NCI-H345 (cell line): Measurements from ENCODE around the gene WFDC1.
"Not testable (repeated sequence)": the region's sequence is repeated elsewhere in the genome, so short reads cannot be mapped to it uniquely, and the experiment has no call there.

Experiments
- DNase-seq: peaks from one replicate; lab custom pipeline; 2025; lab: John Stamatoyannopoulos, UW

The WFDC1 gene

GRCh38 chr16:84327926-84328505 is 33.3 kb downstream of the WFDC1 start:
- DNase-seq, result no peak

- no peak for DNase-seq
These were observed 34.3 kb downstream of the WFDC1 start for GRCh38 chr16:84329016-84329415.

- no peak for DNase-seq
These were observed 35.4 kb downstream of the WFDC1 start for GRCh38 chr16:84329843-84330684.

GRCh38 chr16:84330685-84331050 is 36.0 kb downstream of the WFDC1 start:
- DNase-seq, result no peak

GRCh38 chr16:84331998-84332780 is 37.5 kb downstream of the WFDC1 start:
- DNase-seq, result no peak

GRCh38 chr16:84332975-84333684 is 38.5 kb downstream of the WFDC1 start:
- no peak for DNase-seq

GRCh38 chr16:84334058-84334457 is 39.4 kb downstream of the WFDC1 start:
- no peak for DNase-seq

GRCh38 chr16:84334482-84334881 is 39.8 kb downstream of the WFDC1 start:
- DNase-seq, result no peak

- DNase-seq, result not testable (repeated sequence)
These were observed 42.6 kb downstream of the WFDC1 start for GRCh38 chr16:84337236-84337635.

GRCh38 chr16:84339311-84339710 is 44.6 kb downstream of the WFDC1 start:
- no peak for DNase-seq

- DNase-seq, result no peak
These were observed 45.1 kb downstream of the WFDC1 start for GRCh38 chr16:84339766-84340165.

- no peak for DNase-seq
These were observed 45.8 kb downstream of the WFDC1 start for GRCh38 chr16:84340325-84341040.

GRCh38 chr16:84341528-84342295 is 47.0 kb downstream of the WFDC1 start:
- DNase-seq, result no peak

GRCh38 chr16:84343800-84344199 is 49.1 kb downstream of the WFDC1 start:
- DNase-seq, result not testable (repeated sequence)

- DNase-seq, result no peak
These were observed 50.1 kb downstream of the WFDC1 start for GRCh38 chr16:84344781-84345180.

GRCh38 chr16:84347161-84347560 is 52.5 kb downstream of the WFDC1 start:
- DNase-seq, result no peak

GRCh38 chr16:84348386-84348888 is 53.8 kb downstream of the WFDC1 start:
- DNase-seq, result no peak

- DNase-seq, result no peak
These were observed 55.4 kb downstream of the WFDC1 start for GRCh38 chr16:84349862-84350684.

GRCh38 chr16:84350685-84351400 is 56.2 kb downstream of the WFDC1 start:
- no peak for DNase-seq
